ENCODE data around the gene ARSJ.

The ARSJ gene

GRCh38 chr4:113869743-113870375, 109.6 kb downstream of the ARSJ start:
- H3K9me3 ChIP-seq (ENCODE audit: control insufficient read depth in 1 of 2, low read length in 2 of 2) = no peaks in the 10 kb centered on the region

GRCh38 chr4:113866611-113867010, 112.8 kb downstream of the ARSJ start:
- Histone ChIP-seq H3K4me1 (ENCODE audit: control insufficient read depth in 1 of 2, insufficient read depth in 2 of 2, low read length in 2 of 2) (no peaks in the 10 kb centered on the region), H3K36me3 (ENCODE audit: control insufficient read depth in 1 of 2, insufficient read depth in 2 of 2, low read length in 2 of 2) (no peaks in the 10 kb centered on the region), H3K4me3 (ENCODE audit: low read depth in 1 of 2, low read length in 2 of 2) (no peak overlapping the region), H3K9me3 (ENCODE audit: control insufficient read depth in 1 of 2, low read length in 2 of 2) (no peaks in the 10 kb centered on the region), H3K27ac (ENCODE audit: low read length) (no peak overlapping the region), H3K27me3 (ENCODE audit: low read depth, low read length) (no peaks in the 10 kb centered on the region)

More at GRCh38 chr4:113869743-113870375, 109.6 kb downstream of the ARSJ start:
- H3K27me3 ChIP-seq (ENCODE audit: low read depth, low read length) = no peaks in the 10 kb centered on the region
- no peaks in the 10 kb centered on the region for H3K4me1 ChIP-seq (ENCODE audit: control insufficient read depth in 1 of 2, insufficient read depth in 2 of 2, low read length in 2 of 2)
- H3K4me3 ChIP-seq (ENCODE audit: low read depth in 1 of 2, low read length in 2 of 2) = no peak overlapping the region
- H3K27ac ChIP-seq (ENCODE audit: low read length) = no peak overlapping the region
- no peaks in the 10 kb centered on the region for H3K36me3 ChIP-seq (ENCODE audit: control insufficient read depth in 1 of 2, insufficient read depth in 2 of 2, low read length in 2 of 2)

- Histone ChIP-seq H3K9me3 (ENCODE audit: control insufficient read depth in 1 of 2, low read length in 2 of 2) (no peaks in the 10 kb centered on the region), H3K4me1 (ENCODE audit: control insufficient read depth in 1 of 2, insufficient read depth in 2 of 2, low read length in 2 of 2) (no peaks in the 10 kb centered on the region), H3K36me3 (ENCODE audit: control insufficient read depth in 1 of 2, insufficient read depth in 2 of 2, low read length in 2 of 2) (no peaks in the 10 kb centered on the region), H3K4me3 (ENCODE audit: low read depth in 1 of 2, low read length in 2 of 2) (no peak overlapping the region), H3K27ac (ENCODE audit: low read length) (no peak overlapping the region), H3K27me3 (ENCODE audit: low read depth, low read length) (no peaks in the 10 kb centered on the region)
Measured at GRCh38 chr4:113858924-113859323, 120.5 kb downstream of the ARSJ start.

GRCh38 chr4:113851816-113852215, 127.6 kb downstream of the ARSJ start:
- Histone ChIP-seq H3K9me3 (ENCODE audit: control insufficient read depth in 1 of 2, low read length in 2 of 2) (no peaks in the 10 kb centered on the region), H3K36me3 (ENCODE audit: control insufficient read depth in 1 of 2, insufficient read depth in 2 of 2, low read length in 2 of 2) (no peaks in the 10 kb centered on the region), H3K27me3 (ENCODE audit: low read depth, low read length) (no peaks in the 10 kb centered on the region), H3K4me1 (ENCODE audit: control insufficient read depth in 1 of 2, insufficient read depth in 2 of 2, low read length in 2 of 2) (peaks cover 0 to 6% of the 10 kb centered on the region in 2 donors), H3K4me3 (ENCODE audit: low read depth in 1 of 2, low read length in 2 of 2) (no peak overlapping the region), H3K27ac (ENCODE audit: low read length) (no peak overlapping the region)

Data from muscle layer of duodenum (tissue), 2 donors.